Stomach (tissue), 9 donors: ENCODE data around the gene USP7. TPM values are rescaled to one million over a fixed set of nuclear protein-coding genes. Genes with fewer than 3 reads are reported as not detected.
"Not testable (repeated sequence)": the region's sequence is repeated elsewhere in the genome, so short reads cannot be mapped to it uniquely, and the experiment has no call there.

Source experiments
- DNase-seq, 2 donors: peaks; one replicate each; pipeline versions ENCODE4 v3.0.0 to v3.0.0-alpha.2; 2013 to 2019
- H3K27ac ChIP-seq, 5 donors: fragments of 200-600 bp in 4 of 5; sonication (generic) in 4 of 5; one replicate each; pipeline ENCODE4 v1.5.1; 2013 to 2019; ENCODE audit warnings: mild to moderate bottlenecking in 1 of 5, moderate library complexity in 1 of 5
- H3K27me3 ChIP-seq, 3 donors: fragments of 200-600 bp; sonication (generic); one replicate each; pipeline ENCODE4 v1.5.1; 2017 to 2019; ENCODE audit warnings: mixed run types in 1 of 3
- H3K36me3 ChIP-seq, 4 donors: fragments of 200-600 bp; sonication (generic); 1 replicate in 3 of 4; 2 replicates in 1 of 4; pipeline ENCODE4 v1.5.1; 2016 to 2019
- H3K4me1 ChIP-seq, 4 donors: fragments of 200-600 bp; sonication (generic); one replicate each; pipeline ENCODE4 v1.5.1; 2016 to 2019
- H3K4me3 ChIP-seq, 4 donors: fragments of 200-600 bp; sonication (generic) in 3 of 4; one replicate each; pipeline ENCODE4 v1.5.1; 2016 to 2019; ENCODE audit warnings: mild to moderate bottlenecking in 1 of 4
- H3K9me3 ChIP-seq, 4 donors: fragments of 200-600 bp; sonication (generic); one replicate each; pipeline ENCODE4 v1.5.1; 2016 to 2019
- CTCF ChIP-seq, 7 experiments: fragments of 450-650 bp in 4 of 7; fragments of 200-600 bp in 3 of 7; sonication (generic) in 3 of 7; IDR thresholded peaks; one replicate each; pipeline ENCODE4 v1.5.1; 2016 to 2019; ENCODE audit warnings: antibody characterized with exemption in 7 of 7, control low read depth in 2 of 7, mild to moderate bottlenecking in 1 of 7
- EP300 ChIP-seq: sonication (generic); formaldehyde crosslinking; IDR thresholded peaks from one replicate; pipeline ENCODE4 v1.6.1; 2017; ENCODE audit warnings: antibody characterized with exemption
- POLR2A ChIP-seq, 4 donors: fragments of 450-650 bp; IDR thresholded peaks; one replicate each; pipeline ENCODE4 v1.6.1; 2016; ENCODE audit warnings: antibody characterized with exemption in 4 of 4, control low read depth in 2 of 4, mild to moderate bottlenecking in 1 of 4, moderate library complexity in 1 of 4
- POLR2AphosphoS5 ChIP-seq, 3 donors: sonication (generic); formaldehyde crosslinking; IDR thresholded peaks; one replicate each; pipeline ENCODE4 v1.6.1; 2016; ENCODE audit warnings: antibody characterized with exemption in 3 of 3
- WGBS, 5 donors: extraction: QIAGEN DNeasy Blood & Tissue Kit in 3 of 5; methylation state at CpG; one replicate each; pipeline versions ENCODE4 v1.1.5 to v1.1.7; 2013 to 2018; 5-methylcytosine and 5-hydroxymethylcytosine counted together
- intact Hi-C: fragments of 100-400 bp; cut with DNase I; formaldehyde crosslinking; loops from one replicate; pipeline ENCODE4 v1.15.1; 2023; ENCODE audit warnings: low total_unique reads
- polyA plus RNA-seq, 3 donors: library from polyadenylated mRNA; stranded (reverse); fragments of 200-250 nt; gene quantifications; one replicate each; pipeline ENCODE4 v1.2.3, GENCODE V29; 2013
- total RNA-seq, 5 donors: library from RNA; depleted of rRNA; stranded (reverse); fragments of >200 nt; gene quantifications; one replicate each; pipeline versions ENCODE4 v1.1.0 to v1.2.3, GENCODE V29; 2014 to 2016
- donor health status: healthy with polysubstance abuse.
- donor health status: Bipolar disorder and iron deficiency.
- donor health status: healthy.

The USP7 gene
- total and polyA plus RNA-seq, 8 donors, result 19.3 to 171 (median 58.0) TPM

DNA sequence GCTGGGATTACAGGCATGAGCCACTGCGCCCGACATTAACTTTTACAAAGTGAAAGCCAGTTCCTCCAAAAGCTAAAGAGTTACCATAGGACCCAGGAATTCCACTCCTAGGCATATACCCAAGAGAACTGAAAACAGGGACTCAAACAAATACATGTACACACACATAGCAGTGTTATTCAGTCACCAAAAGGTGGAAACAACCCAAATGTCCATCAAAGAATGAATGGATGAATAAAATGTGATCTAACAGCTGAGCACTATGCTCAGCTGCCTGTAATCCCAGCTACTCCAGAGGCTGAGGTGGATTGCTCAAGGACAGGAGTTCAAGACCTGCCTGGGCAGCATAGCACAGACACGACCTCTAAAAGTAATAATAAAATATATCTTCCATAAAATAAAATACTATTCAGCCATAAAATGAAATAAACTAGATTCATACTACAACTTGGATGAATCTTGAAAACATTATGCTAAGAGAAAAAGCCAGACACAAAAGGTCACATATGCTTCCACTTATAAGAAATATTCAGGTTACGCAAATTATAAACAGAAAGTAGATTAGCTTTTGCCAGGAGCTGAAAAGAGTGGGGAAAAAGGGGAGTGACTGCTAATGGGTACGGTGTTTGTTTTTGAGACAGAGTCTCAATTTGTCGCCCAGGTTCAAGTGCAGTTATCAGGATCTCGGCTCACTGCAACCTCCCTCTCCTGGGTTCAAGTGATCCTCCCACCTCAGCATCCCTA is 9.3 kb upstream of the USP7 start:
- peak in 1 of 2 donors; percentile 26 for DNase-seq
- H3K27ac ChIP-seq, result no peak overlapping the region
- peaks cover 0 to 23% (median 8%) of the 10 kb centered on the region in 4 donors for H3K4me1 ChIP-seq
- no peaks in the 10 kb centered on the region for H3K27me3 ChIP-seq
- H3K36me3 ChIP-seq, result no peaks in the 10 kb centered on the region
- intact Hi-C loops, result no loop called here
- TF ChIP-seq POLR2AphosphoS5 (IDR thresholded peaks at IDR 0.05) (no peak), EP300 (no peak), CTCF (IDR thresholded peaks at IDR 0.05) (no peak), POLR2A (IDR thresholded peaks at IDR 0.05) (no peak)
- 45 to 65% (median 52%) methylated on average over 7 of the region's 7 CpGs for WGBS, 5 donors
- H3K4me3 ChIP-seq, result no peak overlapping the region
- H3K9me3 ChIP-seq, result no peaks in the 10 kb centered on the region

DNA sequence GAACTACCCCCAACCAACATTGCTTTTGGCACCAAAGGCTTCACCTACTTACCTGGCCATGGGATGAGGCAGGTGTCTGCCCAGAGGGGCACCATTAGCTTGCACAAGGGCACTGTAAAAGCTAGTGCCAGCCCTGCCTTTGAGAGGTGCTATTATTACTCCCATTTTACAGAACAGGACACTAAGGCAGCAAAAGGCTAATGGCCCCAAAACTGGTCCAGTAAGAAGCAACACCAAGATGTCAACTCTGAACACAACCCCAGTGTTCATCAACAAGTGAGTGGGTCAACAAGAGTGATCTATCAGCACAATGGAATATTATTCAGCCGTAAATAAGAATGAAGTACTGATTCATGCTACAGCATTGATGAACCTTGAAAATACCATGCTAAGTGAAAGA is 7.7 kb upstream of the USP7 start:
- TF ChIP-seq CTCF (IDR thresholded peaks at IDR 0.05) (no peak), EP300 (no peak), POLR2A (IDR thresholded peaks at IDR 0.05) (no peak), POLR2AphosphoS5 (IDR thresholded peaks at IDR 0.05) (no peak)
- intact Hi-C loops, result no loop called here
- Histone ChIP-seq H3K27ac (no peak overlapping the region), H3K36me3 (no peaks in the 10 kb centered on the region), H3K4me3 (no peak overlapping the region), H3K9me3 (no peaks in the 10 kb centered on the region), H3K27me3 (no peaks in the 10 kb centered on the region), H3K4me1 (peaks cover 0 to 23% (median 8%) of the 10 kb centered on the region in 4 donors)
- 85 to 100% (median 98%) methylated on average over 1 of the region's 1 CpG for WGBS, 5 donors
- DNase-seq, result no peak

- H3K27ac ChIP-seq, H3K36me3 ChIP-seq, H3K4me3 ChIP-seq, H3K9me3 ChIP-seq, intact Hi-C loops, H3K27me3 ChIP-seq, DNase-seq: not testable (repeated sequence)
- H3K4me1 ChIP-seq, result peaks cover 0 to 22% (median 10%) of the 10 kb centered on the region in 4 donors
- 60 to 78% (median 67%) methylated on average over 7 to 10 of the region's 10 CpGs for WGBS, 5 donors
These were observed 5.6 kb upstream of the USP7 start for GRCh38 chr16:8969202-8969897.

DNA sequence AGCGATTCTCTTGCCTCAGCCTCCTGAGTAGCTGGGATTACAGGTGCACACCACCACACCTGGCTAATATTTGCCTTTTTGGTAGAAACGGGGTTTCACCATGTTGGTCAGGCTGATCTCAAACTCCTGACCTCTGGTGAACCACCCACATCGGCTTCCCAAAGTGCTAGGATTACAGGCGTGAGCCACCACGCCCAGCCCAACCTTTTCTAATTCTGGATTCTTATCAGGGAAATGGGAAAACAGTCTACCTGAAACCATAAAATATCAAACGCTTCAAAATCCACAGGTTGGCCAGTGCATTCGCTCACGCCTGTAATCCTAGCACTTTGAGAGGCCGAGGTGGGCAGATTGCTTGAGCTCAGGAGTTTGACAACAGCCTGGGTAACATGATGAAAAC is 4.3 kb upstream of the USP7 start:
- H3K4me1 ChIP-seq, result peaks cover 0 to 19% (median 8%) of the 10 kb centered on the region in 4 donors
- H3K9me3 ChIP-seq, H3K27me3 ChIP-seq, intact Hi-C loops, H3K36me3 ChIP-seq, DNase-seq, H3K27ac ChIP-seq, H3K4me3 ChIP-seq: not testable (repeated sequence)
- 52 to 82% (median 69%) methylated on average over 9 of the region's 9 CpGs for WGBS, 5 donors

DNA sequence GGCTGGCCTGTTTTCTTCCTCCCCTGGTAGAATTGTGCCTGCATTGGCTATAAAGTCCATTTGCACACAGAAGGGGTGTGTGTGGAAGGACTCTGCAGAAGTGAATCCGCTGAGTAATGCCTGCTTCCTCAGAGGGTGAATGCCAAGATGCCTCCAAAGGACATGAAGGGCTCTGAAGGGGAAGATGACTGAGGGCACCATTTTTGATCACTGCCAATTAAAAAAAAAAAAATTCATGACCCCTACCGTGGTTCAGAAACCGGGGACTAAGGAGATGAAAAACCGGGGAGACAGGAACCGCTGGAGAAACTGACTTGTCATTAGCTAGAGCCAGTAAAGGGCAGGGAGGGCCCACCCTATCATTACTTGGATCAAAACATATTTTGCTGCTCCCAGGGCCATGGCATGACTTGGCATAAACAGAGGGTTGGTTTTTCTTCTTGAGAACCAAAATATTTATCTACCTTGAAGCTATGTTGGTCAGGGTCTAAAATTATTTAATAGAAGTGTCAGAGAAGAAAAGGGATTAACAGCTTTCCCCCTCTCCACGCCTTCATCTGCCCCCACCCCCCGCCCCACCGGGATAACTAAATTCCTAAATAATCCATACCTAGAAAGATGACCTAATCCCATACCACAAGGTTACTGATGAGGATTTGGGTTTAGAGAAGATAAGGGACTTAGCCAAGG is 3.6 kb upstream of the USP7 start:
- no peak for DNase-seq
- H3K27ac ChIP-seq, result no peak overlapping the region
- intact Hi-C loops, result no loop called here
- H3K27me3 ChIP-seq, result no peaks in the 10 kb centered on the region
- WGBS, 5 donors, result 44 to 64% (median 55%) methylated on average over 8 of the region's 8 CpGs
- no peaks in the 10 kb centered on the region for H3K9me3 ChIP-seq
- no peaks in the 10 kb centered on the region for H3K36me3 ChIP-seq
- no peak overlapping the region for H3K4me3 ChIP-seq
- H3K4me1 ChIP-seq, result peaks cover 2 to 13% (median 7%) of the 10 kb centered on the region in 4 donors
- TF ChIP-seq POLR2AphosphoS5 (IDR thresholded peaks at IDR 0.05) (no peak), POLR2A (IDR thresholded peaks at IDR 0.05) (no peak), EP300 (no peak), CTCF (IDR thresholded peaks at IDR 0.05) (no peak)
